Neural cell (in vitro differentiated cells): Measurements from ENCODE around the gene BABAM2. TPM values are rescaled to one million over a fixed set of nuclear protein-coding genes. Genes with fewer than 3 reads are reported as not detected.

Source experiments
- H2AFZ ChIP-seq: fragments of 200-600, 300-800 bp; sonication (generic), shearing (Covaris generic); 2 replicates; pipeline ENCODE4 v1.6.0; 2014; ENCODE audit warnings: low read depth, mild to moderate bottlenecking, antibody characterized with exemption, low read length, moderate library complexity
- H3F3A ChIP-seq: fragments of 200-600 bp; shearing (Covaris generic); 2 replicates; pipeline ENCODE4 v1.6.1; 2016; ENCODE audit warnings: mild to moderate bottlenecking, moderate library complexity, mixed read lengths, antibody characterized with exemption, low read length; ENCODE audit not compliant: insufficient read depth, poor library complexity, severe bottlenecking
- H3K27ac ChIP-seq: fragments of 200-600, 300-800 bp; sonication (generic), shearing (Covaris generic); 2 replicates; pipeline ENCODE4 v1.5.1; 2014; ENCODE audit warnings: mild to moderate bottlenecking, low read length, moderate library complexity
- H3K27me3 ChIP-seq: fragments of 300-800, 200-600 bp; sonication (generic), shearing (Covaris generic); 2 replicates; pipeline ENCODE4 v1.6.0; 2014; ENCODE audit warnings: mild to moderate bottlenecking, low read depth, low read length, moderate library complexity; ENCODE audit not compliant: insufficient read depth
- H3K36me3 ChIP-seq: fragments of 300-800, 200-600 bp; sonication (generic), shearing (Covaris generic); 2 replicates; pipeline ENCODE4 v1.5.1; 2014; ENCODE audit warnings: mild to moderate bottlenecking, antibody characterized with exemption, low read length, moderate library complexity; ENCODE audit not compliant: insufficient read depth
- H3K4me2 ChIP-seq: fragments of 300-800, 200-600 bp; sonication (generic), shearing (Covaris generic); 2 replicates; pipeline ENCODE4 v1.6.0; 2014; ENCODE audit warnings: mild to moderate bottlenecking, low read length
- H3K4me3 ChIP-seq: fragments of 300-800, 200-600 bp; sonication (generic), shearing (Covaris generic); 2 replicates; pipeline ENCODE4 v1.5.1; 2014; ENCODE audit warnings: mild to moderate bottlenecking, low read length, moderate library complexity
- H3K79me2 ChIP-seq: fragments of 200-600 bp; shearing (Covaris generic); replicated peaks from 2 replicates; pipeline ENCODE4 v1.6.0; 2014; ENCODE audit warnings: mild to moderate bottlenecking, low read length, moderate library complexity; ENCODE audit not compliant: insufficient read depth
- H3K9ac ChIP-seq: fragments of 300-800, 200-600 bp; sonication (generic), shearing (Covaris generic); 2 replicates; pipeline ENCODE4 v1.6.1; 2016; ENCODE audit warnings: mild to moderate bottlenecking, low read length, mixed read lengths
- H3K9me2 ChIP-seq: fragments of 200-600 bp; shearing (Covaris generic); 2 replicates; pipeline ENCODE4 v1.6.1; 2016; ENCODE audit warnings: mild to moderate bottlenecking, low read length, mixed read lengths; ENCODE audit not compliant: insufficient read depth
- H3K9me3 ChIP-seq: fragments of 200-600, 300-800 bp; sonication (generic), shearing (Covaris generic); 2 replicates; pipeline ENCODE4 v1.6.1; 2016; ENCODE audit warnings: mild to moderate bottlenecking, mixed run types, low read length, moderate library complexity, mixed read lengths
- H4K20me1 ChIP-seq: fragments of 200-600 bp; shearing (Covaris generic); 2 replicates; pipeline ENCODE4 v1.6.1; 2016; ENCODE audit warnings: mild to moderate bottlenecking, mixed run types; ENCODE audit not compliant: insufficient read depth
- CTCF ChIP-seq: fragments of 450-650 bp; IDR thresholded peaks from 2 replicates; pipeline ENCODE4 v1.5.1; 2014; ENCODE audit warnings: antibody characterized with exemption, mild to moderate bottlenecking, moderate library complexity; ENCODE audit not compliant: poor library complexity, severe bottlenecking
- EP300 ChIP-seq: fragments of 450-650 bp; conservative IDR thresholded peaks from 2 replicates; pipeline ENCODE4 v1.6.1; 2014; ENCODE audit warnings: antibody characterized with exemption, mild to moderate bottlenecking, moderate library complexity; ENCODE audit not compliant: poor library complexity, severe bottlenecking
- EZH2 ChIP-seq: fragments of 200-600, 300-800 bp; shearing (Covaris generic), sonication (generic); IDR thresholded peaks from 2 replicates; pipeline ENCODE4 v1.6.1; 2014; ENCODE audit warnings: antibody characterized with exemption, low read length, borderline replicate concordance, mild to moderate bottlenecking; ENCODE audit not compliant: insufficient read depth, poor library complexity, severe bottlenecking
- MXI1 ChIP-seq: fragments of 450-650 bp; conservative IDR thresholded peaks from 2 replicates; pipeline ENCODE4 v1.6.1; 2014; ENCODE audit warnings: antibody characterized with exemption, mild to moderate bottlenecking; ENCODE audit not compliant: poor library complexity, severe bottlenecking
- POLR2AphosphoS5 ChIP-seq: IDR thresholded peaks from 2 replicates; pipeline ENCODE4 v1.6.1; 2012
- RAD21 ChIP-seq: fragments of 450-650 bp; conservative IDR thresholded peaks from 2 replicates; pipeline ENCODE4 v1.6.1; 2014; ENCODE audit warnings: antibody characterized with exemption, mild to moderate bottlenecking, moderate library complexity
- REST ChIP-seq: IDR thresholded peaks from 2 replicates; pipeline ENCODE4 v1.6.1; 2012; ENCODE audit warnings: borderline replicate concordance
- SMC3 ChIP-seq: fragments of 450-650 bp; conservative IDR thresholded peaks from 2 replicates; pipeline ENCODE4 v1.6.1; 2014; ENCODE audit warnings: antibody characterized with exemption, mild to moderate bottlenecking, moderate library complexity; ENCODE audit not compliant: poor library complexity
- TAF1 ChIP-seq: IDR thresholded peaks from 2 replicates; pipeline ENCODE4 v1.6.1; 2012; ENCODE audit warnings: low read depth
- polyA plus RNA-seq: library from polyadenylated mRNA; depleted of rRNA; stranded (reverse); fragments of >200 nt; gene quantifications from 2 replicates; pipeline ENCODE4 v1.2.3, GENCODE V29; 2014

Gene BABAM2
- polyA plus RNA-seq, 1 donor from 2014 or later: 15.3 TPM

GRCh38 chr2:28137221-28137620, 246.7 kb downstream of the BABAM2 start:
- no peaks in the 10 kb centered on the region for H4K20me1 ChIP-seq
- H3K9me3 ChIP-seq: no peaks in the 10 kb centered on the region
- no peaks in the 10 kb centered on the region for H3K36me3 ChIP-seq
- H3F3A ChIP-seq: no peaks in the 10 kb centered on the region
- no peaks in the 10 kb centered on the region for H3K9me2 ChIP-seq
- no peaks in the 10 kb centered on the region for H3K79me2 ChIP-seq
- TF ChIP-seq REST (no peak), CTCF (no peak), MXI1 (no peak), POLR2AphosphoS5 (no peak), EP300 (no peak), EZH2 (no peak), SMC3 (no peak), RAD21 (no peak)
- H3K4me3 ChIP-seq: no peak overlapping the region
- H3K27me3 ChIP-seq: no peaks in the 10 kb centered on the region
- no peak overlapping the region for H2AFZ ChIP-seq
- no peak overlapping the region for H3K4me2 ChIP-seq
- H3K27ac ChIP-seq: no peak overlapping the region
- no peak overlapping the region for H3K9ac ChIP-seq

DNA sequence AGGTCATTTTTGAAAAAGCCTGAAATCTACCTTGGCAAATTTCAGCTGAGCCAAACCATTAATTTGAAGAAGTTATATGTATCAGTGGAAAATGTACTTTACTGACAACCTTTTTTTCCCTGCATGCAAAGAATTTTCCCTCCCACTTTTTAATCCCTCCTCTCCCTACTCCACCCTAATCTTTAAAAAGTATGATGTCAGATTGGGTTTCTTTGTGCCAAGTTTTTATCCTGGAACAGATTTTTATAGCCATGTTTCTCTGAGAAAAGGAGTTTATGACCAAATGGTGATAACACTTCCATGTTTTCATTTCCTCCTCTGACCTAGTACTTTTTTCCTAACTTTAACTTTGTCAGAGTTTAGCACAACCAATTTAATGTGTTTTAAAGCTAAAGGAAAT, 251.9 kb downstream of the BABAM2 start:
- H3K79me2 ChIP-seq: no peaks in the 10 kb centered on the region
- no peaks in the 10 kb centered on the region for H4K20me1 ChIP-seq
- H3K9me3 ChIP-seq: no peaks in the 10 kb centered on the region
- no peaks in the 10 kb centered on the region for H3K27me3 ChIP-seq
- no peak overlapping the region for H3K9ac ChIP-seq
- no peaks in the 10 kb centered on the region for H3K36me3 ChIP-seq
- H3K4me3 ChIP-seq: no peak overlapping the region
- H3K27ac ChIP-seq: no peak overlapping the region
- H3K9me2 ChIP-seq: no peaks in the 10 kb centered on the region
- no peaks in the 10 kb centered on the region for H3F3A ChIP-seq
- H2AFZ ChIP-seq: no peak overlapping the region
- TF ChIP-seq EP300: no peak
- no peak for TF ChIP-seq MXI1
- no peak for TF ChIP-seq SMC3
- no peak for TF ChIP-seq POLR2AphosphoS5
- no peak for TF ChIP-seq REST
- no peak for TF ChIP-seq TAF1
- no peak for TF ChIP-seq EZH2
- no peak for TF ChIP-seq CTCF
- TF ChIP-seq RAD21: no peak
- H3K4me2 ChIP-seq: no peak overlapping the region
